Measurements from ENCODE around the gene NSD2. TPM values are rescaled to one million over a fixed set of nuclear protein-coding genes. Genes with fewer than 3 reads are reported as not detected.

Gene NSD2
- total RNA-seq, 6 experiments from 2014 or later = 65.2 to 121 (median 109) TPM

DNA sequence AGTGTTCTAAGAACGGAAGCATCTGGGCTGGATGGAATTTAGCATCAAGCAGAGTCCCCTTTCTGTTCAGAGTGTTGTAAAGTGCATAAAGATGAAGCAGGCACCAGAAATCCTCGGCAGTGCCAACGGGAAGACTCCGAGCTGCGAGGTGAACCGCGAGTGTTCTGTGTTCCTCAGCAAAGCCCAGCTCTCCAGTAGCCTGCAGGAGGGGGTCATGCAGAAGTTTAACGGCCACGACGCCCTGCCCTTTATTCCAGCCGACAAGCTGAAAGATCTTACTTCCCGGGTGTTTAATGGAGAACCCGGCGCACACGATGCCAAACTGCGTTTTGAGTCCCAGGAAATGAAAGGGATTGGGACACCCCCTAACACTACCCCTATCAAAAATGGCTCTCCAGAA, 29.4 kb downstream of the NSD2 start:
- Mint-ChIP-seq H3K4me1 (ENCODE audit: low read depth) (peaks cover 15% of the 10 kb centered on the region), H3K36me3 (ENCODE audit: low read depth) (peaks cover 10% of the 10 kb centered on the region), H3K27me3 (ENCODE audit: insufficient read depth) (peaks cover 1% of the 10 kb centered on the region), H3K27ac (peak overlapping the region; percentile 45; the same call in 1 of the 2 replicates), H3K4me3 (no peak overlapping the region), H3K9me3 (no peaks in the 10 kb centered on the region)
- TF ChIP-seq, protein P1, sequence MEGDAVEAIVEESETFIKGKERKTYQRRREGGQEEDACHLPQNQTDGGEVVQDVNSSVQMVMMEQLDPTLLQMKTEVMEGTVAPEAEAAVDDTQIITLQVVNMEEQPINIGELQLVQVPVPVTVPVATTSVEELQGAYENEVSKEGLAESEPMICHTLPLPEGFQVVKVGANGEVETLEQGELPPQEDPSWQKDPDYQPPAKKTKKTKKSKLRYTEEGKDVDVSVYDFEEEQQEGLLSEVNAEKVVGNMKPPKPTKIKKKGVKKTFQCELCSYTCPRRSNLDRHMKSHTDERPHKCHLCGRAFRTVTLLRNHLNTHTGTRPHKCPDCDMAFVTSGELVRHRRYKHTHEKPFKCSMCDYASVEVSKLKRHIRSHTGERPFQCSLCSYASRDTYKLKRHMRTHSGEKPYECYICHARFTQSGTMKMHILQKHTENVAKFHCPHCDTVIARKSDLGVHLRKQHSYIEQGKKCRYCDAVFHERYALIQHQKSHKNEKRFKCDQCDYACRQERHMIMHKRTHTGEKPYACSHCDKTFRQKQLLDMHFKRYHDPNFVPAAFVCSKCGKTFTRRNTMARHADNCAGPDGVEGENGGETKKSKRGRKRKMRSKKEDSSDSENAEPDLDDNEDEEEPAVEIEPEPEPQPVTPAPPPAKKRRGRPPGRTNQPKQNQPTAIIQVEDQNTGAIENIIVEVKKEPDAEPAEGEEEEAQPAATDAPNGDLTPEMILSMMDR (IDR thresholded peaks at IDR 0.05) = no peak
- no peak for DNase-seq

DNA sequence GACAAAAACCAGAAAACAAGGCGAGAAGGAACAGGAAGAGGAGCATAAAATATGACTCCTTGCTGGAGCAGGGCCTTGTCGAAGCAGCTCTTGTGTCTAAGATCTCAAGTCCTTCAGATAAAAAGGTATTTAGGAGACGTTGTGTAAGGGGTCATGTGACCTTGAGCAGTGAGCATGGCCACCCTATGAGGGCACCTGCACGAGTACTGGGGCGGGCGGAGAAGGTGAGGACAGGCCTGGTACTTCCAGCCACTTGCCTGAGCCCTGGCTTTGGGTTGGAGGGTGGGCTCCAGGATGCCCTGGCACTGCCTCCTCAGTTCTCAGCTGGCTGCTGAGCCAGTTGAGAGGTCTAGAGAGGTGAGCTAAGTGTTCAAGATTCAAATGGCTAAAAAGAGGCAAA, 29.9 kb downstream of the NSD2 start:
- Mint-ChIP-seq H3K27ac (peak overlapping the region; percentile 45; the same call in 1 of the 2 replicates), H3K9me3 (no peaks in the 10 kb centered on the region), H3K4me1 (ENCODE audit: low read depth) (peaks cover 15% of the 10 kb centered on the region), H3K4me3 (no peak overlapping the region), H3K36me3 (ENCODE audit: low read depth) (peaks cover 10% of the 10 kb centered on the region), H3K27me3 (ENCODE audit: insufficient read depth) (peaks cover 1% of the 10 kb centered on the region; the same call in 1 of the 2 replicates)
- DNase-seq = no peak
- TF ChIP-seq, protein P1 (IDR thresholded peaks at IDR 0.05) = no peak

DNA sequence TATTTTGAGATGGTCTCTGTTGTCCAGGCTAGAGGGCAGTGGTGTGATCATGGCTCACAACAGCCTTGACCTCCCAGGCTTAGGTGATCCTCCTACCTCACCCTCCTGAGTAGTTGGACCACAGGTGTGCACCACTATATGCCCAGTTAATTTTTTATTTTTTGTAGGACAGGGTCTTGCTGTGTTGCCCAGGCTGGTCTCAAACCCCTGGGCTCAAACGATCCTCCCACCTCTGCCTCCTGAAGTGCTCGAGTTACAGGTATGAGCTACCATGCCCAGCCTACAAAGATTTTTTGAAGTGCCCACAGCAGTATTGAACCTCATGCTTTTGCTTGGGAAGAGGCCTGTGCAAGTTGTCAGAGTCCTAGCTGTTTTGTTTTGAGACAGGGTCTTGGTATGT, 31.1 kb downstream of the NSD2 start:
- no peak overlapping the region for H3K4me3 Mint-ChIP-seq
- DNase-seq = no peak
- H3K36me3 Mint-ChIP-seq (ENCODE audit: low read depth) = peaks cover 10% of the 10 kb centered on the region
- H3K4me1 Mint-ChIP-seq (ENCODE audit: low read depth) = peaks cover 15% of the 10 kb centered on the region
- H3K27me3 Mint-ChIP-seq (ENCODE audit: insufficient read depth) = peaks cover 1% of the 10 kb centered on the region; the same call in 1 of the 2 replicates
- H3K27ac Mint-ChIP-seq = no peak overlapping the region; the same call in 1 of the 2 replicates
- TF ChIP-seq, protein P1 (IDR thresholded peaks at IDR 0.05) = no peak
- no peaks in the 10 kb centered on the region for H3K9me3 Mint-ChIP-seq

DNA sequence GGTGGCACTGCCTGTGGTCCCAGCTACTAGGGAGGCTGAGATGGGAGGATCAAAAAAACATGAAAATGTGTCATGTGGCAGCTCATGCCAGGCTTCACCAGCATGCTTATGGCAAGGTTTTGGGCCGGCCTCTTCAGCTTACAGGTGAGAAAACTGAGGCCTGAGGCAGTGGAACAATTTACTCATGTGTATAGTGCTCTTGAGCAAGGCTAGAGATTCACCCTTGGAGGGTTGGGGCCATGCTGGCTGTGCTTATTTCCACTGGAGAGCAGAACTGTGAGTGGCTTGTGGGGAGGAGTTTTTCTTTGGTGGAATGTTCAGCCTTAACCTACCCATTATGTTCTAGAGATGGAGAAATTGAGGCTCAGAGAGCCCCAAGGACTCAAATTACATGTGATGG, 31.8 kb downstream of the NSD2 start:
- TF ChIP-seq, protein P1 (IDR thresholded peaks at IDR 0.05) = no peak
- DNase-seq = no peak
- H3K27me3 Mint-ChIP-seq (ENCODE audit: insufficient read depth) = peaks cover 1% of the 10 kb centered on the region; the same call in 1 of the 2 replicates
- H3K4me1 Mint-ChIP-seq (ENCODE audit: low read depth) = peaks cover 18% of the 10 kb centered on the region
- peak overlapping the region; percentile 54; the same call in 1 of the 2 replicates for H3K27ac Mint-ChIP-seq
- H3K9me3 Mint-ChIP-seq = no peaks in the 10 kb centered on the region
- H3K36me3 Mint-ChIP-seq (ENCODE audit: low read depth) = peaks cover 11% of the 10 kb centered on the region
- no peak overlapping the region for H3K4me3 Mint-ChIP-seq

DNA sequence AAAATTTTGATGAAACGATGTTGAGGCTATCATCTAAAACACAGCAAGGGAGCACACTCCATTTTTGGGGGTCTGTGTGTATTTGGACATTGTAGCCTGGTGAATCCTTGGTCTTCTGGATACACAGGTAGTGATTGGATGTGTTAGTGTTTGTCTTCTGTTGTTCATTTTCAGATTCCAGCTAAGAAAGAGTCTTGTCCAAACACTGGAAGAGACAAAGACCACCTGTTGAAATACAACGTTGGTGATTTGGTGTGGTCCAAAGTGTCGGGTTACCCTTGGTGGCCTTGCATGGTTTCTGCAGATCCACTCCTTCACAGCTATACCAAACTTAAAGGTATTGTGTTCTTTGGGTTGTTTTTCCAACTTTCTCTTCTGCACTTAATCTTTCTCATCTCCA, 32.8 kb downstream of the NSD2 start:
- TF ChIP-seq, protein P1 (IDR thresholded peaks at IDR 0.05) = no peak
- no peak for DNase-seq
- peaks cover 16% of the 10 kb centered on the region for H3K36me3 Mint-ChIP-seq (ENCODE audit: low read depth)
- H3K27ac Mint-ChIP-seq = no peak overlapping the region
- H3K27me3 Mint-ChIP-seq (ENCODE audit: insufficient read depth) = peaks cover 1% of the 10 kb centered on the region; the same call in 1 of the 2 replicates
- no peak overlapping the region for H3K4me3 Mint-ChIP-seq
- peaks cover 18% of the 10 kb centered on the region for H3K4me1 Mint-ChIP-seq (ENCODE audit: low read depth)
- H3K9me3 Mint-ChIP-seq = no peaks in the 10 kb centered on the region

Data from HFFc6 (cell line).